Measurements from ENCODE around the gene RNF213.
"Not testable (repeated sequence)": the region's sequence is repeated elsewhere in the genome, so short reads cannot be mapped to it uniquely, and the experiment has no call there.

RNF213 gene

DNA sequence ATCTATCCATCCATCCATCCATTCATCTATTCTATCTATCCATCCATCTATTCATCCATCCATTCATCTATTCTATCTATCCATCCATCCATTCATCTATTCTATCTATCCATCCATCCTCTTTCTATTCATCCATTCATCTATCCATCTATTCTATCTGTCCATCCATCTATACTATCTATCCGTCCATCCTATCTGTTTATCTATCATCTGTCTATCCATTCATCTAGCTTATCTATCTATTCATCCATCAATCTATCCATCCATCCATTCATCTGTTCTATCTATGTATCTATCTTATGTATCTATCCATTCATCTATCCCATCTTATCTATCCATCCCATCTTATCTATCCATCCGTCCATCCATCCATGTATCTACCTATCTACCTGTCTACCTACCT, 8.8 kb downstream of the RNF213 start:
- DNase-seq (ENCODE audit: low read depth, low spot score): no peak
- CTCF ChIA-PET: no interaction called here
- TF ChIP-seq, protein P1, sequence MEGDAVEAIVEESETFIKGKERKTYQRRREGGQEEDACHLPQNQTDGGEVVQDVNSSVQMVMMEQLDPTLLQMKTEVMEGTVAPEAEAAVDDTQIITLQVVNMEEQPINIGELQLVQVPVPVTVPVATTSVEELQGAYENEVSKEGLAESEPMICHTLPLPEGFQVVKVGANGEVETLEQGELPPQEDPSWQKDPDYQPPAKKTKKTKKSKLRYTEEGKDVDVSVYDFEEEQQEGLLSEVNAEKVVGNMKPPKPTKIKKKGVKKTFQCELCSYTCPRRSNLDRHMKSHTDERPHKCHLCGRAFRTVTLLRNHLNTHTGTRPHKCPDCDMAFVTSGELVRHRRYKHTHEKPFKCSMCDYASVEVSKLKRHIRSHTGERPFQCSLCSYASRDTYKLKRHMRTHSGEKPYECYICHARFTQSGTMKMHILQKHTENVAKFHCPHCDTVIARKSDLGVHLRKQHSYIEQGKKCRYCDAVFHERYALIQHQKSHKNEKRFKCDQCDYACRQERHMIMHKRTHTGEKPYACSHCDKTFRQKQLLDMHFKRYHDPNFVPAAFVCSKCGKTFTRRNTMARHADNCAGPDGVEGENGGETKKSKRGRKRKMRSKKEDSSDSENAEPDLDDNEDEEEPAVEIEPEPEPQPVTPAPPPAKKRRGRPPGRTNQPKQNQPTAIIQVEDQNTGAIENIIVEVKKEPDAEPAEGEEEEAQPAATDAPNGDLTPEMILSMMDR (IDR thresholded peaks at IDR 0.05; ENCODE audit: insufficient read depth, low read length, missing control alignments): no peak
- H3K4me3 ChIP-seq (ENCODE audit: low read depth, low read length): no peak overlapping the region
- POLR2A ChIA-PET: no interaction called here

DNA sequence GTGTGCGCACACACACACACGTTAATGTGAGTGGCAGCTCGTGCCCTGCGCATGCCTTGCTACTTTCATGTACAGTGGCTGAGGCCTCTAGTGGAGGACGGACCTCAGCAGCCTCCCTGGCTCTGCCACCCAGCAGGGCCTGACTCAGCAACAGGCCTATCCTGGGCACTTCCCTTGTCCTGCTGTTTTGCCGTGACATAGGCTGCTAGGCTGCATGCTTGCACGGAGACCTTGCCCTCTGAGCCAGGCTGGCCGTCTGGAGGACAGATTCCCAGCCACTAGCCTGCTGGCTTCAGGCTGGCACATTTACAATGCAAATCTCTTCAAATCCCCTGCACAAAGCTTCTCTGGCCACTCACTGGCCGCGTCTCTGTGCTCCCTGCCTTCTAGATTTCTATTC, 9.5 kb downstream of the RNF213 start:
- no peak overlapping the region for H3K4me3 ChIP-seq (ENCODE audit: low read depth, low read length)
- CTCF ChIA-PET: interaction anchor here (1.6 kb wide), 1 partner anchor 169 kb away, joined by 4 read pairs; the partner anchor contains the start of gene GAA
- POLR2A ChIA-PET: no interaction called here
- TF ChIP-seq, protein P1 (IDR thresholded peaks at IDR 0.05; ENCODE audit: insufficient read depth, low read length, missing control alignments): no peak
- no peak for DNase-seq (ENCODE audit: low read depth, low spot score)

DNA sequence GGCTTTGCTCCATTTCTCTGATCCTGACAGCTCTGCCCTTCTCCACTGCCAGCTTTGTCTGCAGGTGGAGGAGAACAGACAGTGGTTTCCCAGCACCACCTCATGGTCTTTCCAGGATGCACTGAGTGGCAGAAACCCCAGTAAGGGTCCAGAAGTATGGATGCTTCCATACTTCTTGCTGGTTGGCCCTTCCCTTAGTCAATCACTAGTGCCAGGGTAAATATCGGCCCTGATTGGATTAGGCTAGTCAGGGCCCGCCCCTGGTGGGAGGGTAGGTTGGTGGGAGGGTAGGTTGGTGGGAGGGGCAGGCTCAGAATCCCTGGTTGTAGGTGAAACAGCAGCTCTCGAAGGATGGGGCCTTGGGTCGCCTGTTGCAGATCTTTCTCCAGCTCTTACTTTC, 10.2 kb downstream of the RNF213 start:
- DNase-seq (ENCODE audit: low read depth, low spot score): no peak
- H3K4me3 ChIP-seq (ENCODE audit: low read depth, low read length): no peak overlapping the region
- POLR2A ChIA-PET: no interaction called here
- CTCF ChIA-PET: interaction anchor here (1.6 kb wide), 1 partner anchor 169 kb away, joined by 4 read pairs; the partner anchor contains the start of gene GAA
- TF ChIP-seq, protein P1 (IDR thresholded peaks at IDR 0.05; ENCODE audit: insufficient read depth, low read length, missing control alignments): no peak

DNA sequence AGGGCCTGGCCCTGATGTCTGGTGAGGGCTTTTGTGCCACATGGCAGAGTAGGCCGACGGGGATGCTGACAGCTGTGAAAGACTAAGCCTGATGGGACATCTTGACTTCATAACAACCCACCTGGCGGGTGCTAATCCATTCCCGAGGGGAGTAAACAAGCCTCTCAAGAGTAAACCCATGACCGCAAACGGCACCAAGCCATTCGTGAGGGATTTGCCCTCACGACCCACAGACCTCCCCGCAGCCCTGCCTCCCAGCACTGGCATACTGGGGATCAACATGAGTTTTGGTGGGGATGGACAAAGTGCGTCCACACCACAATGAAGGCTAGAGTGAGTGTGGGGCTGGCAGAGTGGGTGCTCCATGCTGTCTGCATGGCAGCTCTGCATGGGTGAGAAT, 11.7 kb downstream of the RNF213 start:
- DNase-seq (ENCODE audit: low read depth, low spot score): no peak
- TF ChIP-seq, protein P1 (IDR thresholded peaks at IDR 0.05; ENCODE audit: insufficient read depth, low read length, missing control alignments): no peak
- no peak overlapping the region for H3K4me3 ChIP-seq (ENCODE audit: low read depth, low read length)
- ChIA-PET CTCF (no interaction called here), POLR2A (no interaction called here)

DNA sequence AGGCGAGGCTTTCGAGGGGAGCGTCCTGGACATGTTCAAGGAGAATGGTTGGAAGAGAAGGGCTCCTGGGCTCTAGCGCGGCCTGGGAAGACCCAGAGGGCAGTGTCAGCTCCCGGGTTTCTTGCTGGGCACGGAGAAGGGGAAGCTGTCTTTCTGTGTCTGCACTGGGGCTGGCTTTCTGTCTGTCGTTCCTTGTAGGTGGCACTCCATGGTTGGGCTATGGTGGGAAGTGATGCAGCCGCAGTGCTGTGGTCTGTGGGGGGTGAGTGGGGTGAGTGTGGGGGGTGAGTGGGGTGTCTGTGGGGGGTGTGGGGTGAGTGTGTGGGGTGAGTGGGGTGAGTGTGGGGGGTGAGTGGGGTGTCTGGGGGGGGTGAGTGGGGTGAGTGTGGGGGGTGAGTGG, 13.7 kb downstream of the RNF213 start:
- DNase-seq (ENCODE audit: low read depth, low spot score): no peak
- CTCF ChIA-PET: no interaction called here
- TF ChIP-seq, protein P1 (IDR thresholded peaks at IDR 0.05; ENCODE audit: insufficient read depth, low read length, missing control alignments): no peak
- POLR2A ChIA-PET: interaction anchor here (1.1 to 1.2 kb wide), 2 partner anchors 11 kb away, joined by 3 to 5 read pairs; no protein-coding TSS in a partner anchor
- no peak overlapping the region for H3K4me3 ChIP-seq (ENCODE audit: low read depth, low read length)

DNA sequence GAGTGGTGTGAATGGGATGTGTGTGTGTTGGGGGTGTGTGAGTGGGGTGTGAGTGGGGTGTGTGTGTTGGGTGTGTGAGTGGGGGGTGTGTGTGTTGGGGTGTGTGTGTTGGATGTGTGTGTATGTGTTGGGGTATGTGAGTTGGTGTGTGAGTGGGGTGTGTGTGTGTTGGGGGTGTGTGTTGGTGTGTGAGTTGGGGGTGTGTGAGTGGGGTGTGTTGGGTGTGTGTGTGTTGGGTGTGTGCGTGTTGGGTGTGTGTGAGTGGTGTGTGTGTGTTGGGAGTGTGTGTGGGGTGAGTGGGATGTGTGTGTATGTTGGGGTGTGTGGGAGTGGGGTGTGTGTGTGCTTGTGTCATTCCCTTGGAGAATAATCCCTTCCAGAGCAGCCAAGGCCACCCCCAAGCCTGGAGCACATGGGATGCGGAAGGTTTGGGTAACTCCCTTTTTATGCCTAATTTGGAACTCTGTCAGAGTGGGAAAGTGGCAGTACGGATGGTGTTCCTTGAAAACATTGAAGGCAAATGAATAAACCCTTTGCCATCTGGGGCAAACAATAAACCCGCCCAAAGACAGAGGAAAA, 14.3 kb downstream of the RNF213 start:
- TF ChIP-seq, protein P1 (IDR thresholded peaks at IDR 0.05; ENCODE audit: insufficient read depth, low read length, missing control alignments): no peak
- no peak for DNase-seq (ENCODE audit: low read depth, low spot score)
- ChIA-PET CTCF (no interaction called here), POLR2A (no interaction called here)
- H3K4me3 ChIP-seq (ENCODE audit: low read depth, low read length): no peak overlapping the region

DNA sequence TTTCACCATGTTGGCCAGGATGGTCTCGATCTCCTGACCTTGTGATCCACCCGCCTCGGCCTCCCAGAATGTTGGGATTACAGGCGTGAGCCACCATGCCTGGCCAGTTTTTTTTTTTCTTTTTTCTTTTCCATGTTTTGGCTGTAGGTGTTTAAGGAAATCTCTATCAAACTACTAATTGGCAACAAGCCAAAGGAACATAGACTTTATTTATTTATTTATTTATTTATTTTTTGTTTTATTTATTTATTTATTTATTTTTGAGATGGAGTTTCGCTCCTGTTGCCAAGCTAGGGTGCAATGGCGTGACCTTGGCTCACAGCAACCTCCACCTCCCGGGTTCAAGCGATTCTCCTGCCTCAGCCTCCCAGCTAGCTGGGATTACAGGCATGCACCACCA, 15.2 kb downstream of the RNF213 start:
- DNase-seq (ENCODE audit: low read depth, low spot score); POLR2A ChIA-PET; H3K4me3 ChIP-seq (ENCODE audit: low read depth, low read length); CTCF ChIA-PET: not testable (repeated sequence)

All from AG04449 (cell line).